PC-3 (cell line): ENCODE data around the gene PRKN. TPM values are rescaled to one million over a fixed set of nuclear protein-coding genes. Genes with fewer than 3 reads are reported as not detected.
A peak's percentile ranks its signal among the peaks of the same experiment; 100 is the strongest.

Source experiments
- ATAC-seq: fragments of 200-7000 bp; cut with Tn5 transposase; 2 replicates; pipeline ENCODE4 v1.9.1; 2020; ENCODE audit warnings: mild to moderate bottlenecking, moderate library complexity
- BruUV-seq: library from RNA; stranded (reverse); fragments of 400-500 nt; replicated peaks from 2 replicates; lab custom pipeline; 2021; lab: Mats Ljungman, UMichigan
- CTCF ChIA-PET: fragments of 300-600 bp; sonication (Branson Sonifier 250); formaldehyde crosslinking; loops from one replicate; lab custom pipeline; 2022; ENCODE audit warnings: antibody characterized with exemption; lab: Charles Lee
- POLR2A ChIA-PET: fragments of 300-600 bp; sonication (Branson Sonifier 250); formaldehyde crosslinking; loops from one replicate; lab custom pipeline; 2022; ENCODE audit warnings: antibody characterized with exemption; ENCODE audit not compliant: unreplicated experiment; lab: Charles Lee
- DNase-seq: peaks from one replicate; pipeline ENCODE4 v3.0.0-alpha.2; 2015
- H2AFZ ChIP-seq: fragments of 300-600 bp; sonication (generic); 2 replicates; pipeline ENCODE4 v1.6.0; 2016; ENCODE audit warnings: antibody characterized with exemption, low read length
- H3F3A ChIP-seq: fragments of 300-600 bp; sonication (generic); one replicate; pipeline ENCODE4 v1.6.0; 2017; ENCODE audit warnings: antibody characterized with exemption, low read length, control low read depth, mild to moderate bottlenecking; ENCODE audit not compliant: unreplicated experiment
- H3K27ac ChIP-seq: fragments of 300-600 bp; sonication (generic); 2 replicates; pipeline ENCODE4 v1.5.1; 2016; ENCODE audit warnings: mild to moderate bottlenecking, low read length
- H3K27me3 ChIP-seq: fragments of 300-600 bp; sonication (generic); 2 replicates; pipeline ENCODE4 v1.6.1; 2016; ENCODE audit warnings: low read length, mixed read lengths
- H3K36me3 ChIP-seq: fragments of 300-600 bp; sonication (generic); 2 replicates; pipeline ENCODE4 v1.6.1; 2016; ENCODE audit warnings: low read depth, mixed run types, low read length, mixed read lengths
- H3K4me1 ChIP-seq: fragments of 300-600 bp; sonication (generic); 2 replicates; pipeline ENCODE4 v1.5.1; 2016; ENCODE audit warnings: low read length; ENCODE audit not compliant: insufficient read depth
- H3K4me2 ChIP-seq: fragments of 300-600 bp; sonication (generic); 2 replicates; pipeline ENCODE4 v1.6.0; 2016; ENCODE audit warnings: low read length
- H3K4me3 ChIP-seq: fragments of 300-600 bp; sonication (generic); 2 replicates; pipeline ENCODE4 v1.5.1; 2016; ENCODE audit warnings: mild to moderate bottlenecking, low read length, mixed read lengths
- H3K79me2 ChIP-seq: fragments of 300-600 bp; sonication (generic); 2 replicates; pipeline ENCODE4 v1.6.1; 2017; ENCODE audit warnings: low read length, mixed read lengths
- H3K9ac ChIP-seq: fragments of 300-600 bp; sonication (generic); 2 replicates; pipeline ENCODE4 v1.6.0; 2016; ENCODE audit warnings: mild to moderate bottlenecking, low read length
- H3K9me2 ChIP-seq: fragments of 300-600 bp; sonication (generic); replicated peaks from 2 replicates; pipeline ENCODE4 v1.6.1; 2016; ENCODE audit warnings: mixed run types, low read length, mixed read lengths
- H3K9me3 ChIP-seq: fragments of 300-600 bp; sonication (generic); 2 replicates; pipeline ENCODE4 v1.6.1; 2016; ENCODE audit warnings: low read length, mixed read lengths
- H4K20me1 ChIP-seq: fragments of 300-600 bp; sonication (generic); 2 replicates; pipeline ENCODE4 v1.6.1; 2016; ENCODE audit warnings: low read length, mixed read lengths
- CTCF ChIP-seq: fragments of 300-600 bp; sonication (generic); conservative IDR thresholded peaks from 2 replicates; pipeline ENCODE4 v1.5.1; 2017; ENCODE audit warnings: antibody characterized with exemption, low read depth, mild to moderate bottlenecking, low read length
- EZH2 ChIP-seq: fragments of 300-600 bp; sonication (generic); IDR thresholded peaks from one replicate; pipeline ENCODE4 v1.6.1; 2017; ENCODE audit warnings: antibody characterized with exemption, mild to moderate bottlenecking, low read length; ENCODE audit not compliant: unreplicated experiment
- EZH2phosphoT487 ChIP-seq: fragments of 300-600 bp; sonication (generic); IDR thresholded peaks from 2 replicates; pipeline ENCODE4 v1.6.1; 2018; ENCODE audit warnings: mild to moderate bottlenecking, antibody characterized with exemption, low read length, borderline replicate concordance
- intact Hi-C: fragments of 100-400 bp; cut with micrococcal nuclease; formaldehyde crosslinking; loops from 2 replicates; pipeline ENCODE4 v1.9.0; 2023
- total RNA-seq: library from RNA; depleted of rRNA; stranded (reverse); fragments of >200 nt; gene quantifications from 2 replicates; pipeline ENCODE4 v1.2.3, GENCODE V29; 2014

The PRKN gene
- total RNA-seq, 1 experiment from 2014 or later = not detected

GRCh38 chr6:161644521-161644920 lies 1083.0 kb downstream of the PRKN start:
- DNase-seq = peak; percentile 7
- intact Hi-C loops = no loop called here
- H3K4me2 ChIP-seq = no peak overlapping the region
- no peak overlapping the region for H3K27ac ChIP-seq
- H3K4me3 ChIP-seq = no peak overlapping the region
- no peaks in the 10 kb centered on the region for H3K79me2 ChIP-seq
- no peak overlapping the region for H3K9ac ChIP-seq
- no peaks in the 10 kb centered on the region for H3K9me2 ChIP-seq
- H3F3A ChIP-seq = no peaks in the 10 kb centered on the region
- no peak overlapping the region for H2AFZ ChIP-seq
- ChIA-PET POLR2A (no interaction called here), CTCF (no interaction called here)
- H3K36me3 ChIP-seq = no peaks in the 10 kb centered on the region
- no peak for ATAC-seq
- no peaks in the 10 kb centered on the region for H3K9me3 ChIP-seq
- no peaks in the 10 kb centered on the region for H3K4me1 ChIP-seq
- peaks cover 21% of the 10 kb centered on the region for H3K27me3 ChIP-seq
- TF ChIP-seq EZH2 = no peak
- TF ChIP-seq CTCF = no peak
- no peak for TF ChIP-seq EZH2phosphoT487
- BruUV-seq = no TSS peak
- no peaks in the 10 kb centered on the region for H4K20me1 ChIP-seq

- no peak overlapping the region for H3K9ac ChIP-seq
- no TSS peak for BruUV-seq
- no peak overlapping the region for H2AFZ ChIP-seq
- H3K27me3 ChIP-seq = peaks cover 38% of the 10 kb centered on the region
- no peaks in the 10 kb centered on the region for H3K4me1 ChIP-seq
- CTCF ChIA-PET = no interaction called here
- no peaks in the 10 kb centered on the region for H3K36me3 ChIP-seq
- no peaks in the 10 kb centered on the region for H3K9me2 ChIP-seq
- no peak for ATAC-seq
- H4K20me1 ChIP-seq = no peaks in the 10 kb centered on the region
- H3K9me3 ChIP-seq = no peaks in the 10 kb centered on the region
- no peaks in the 10 kb centered on the region for H3K79me2 ChIP-seq
- intact Hi-C loops = no loop called here
- no peak overlapping the region for H3K4me3 ChIP-seq
- POLR2A ChIA-PET = no interaction called here
- no peak overlapping the region for H3K27ac ChIP-seq
- H3F3A ChIP-seq = no peaks in the 10 kb centered on the region
- no peak for DNase-seq
- TF ChIP-seq EZH2 (no peak), CTCF (no peak), EZH2phosphoT487 (no peak)
- no peak overlapping the region for H3K4me2 ChIP-seq
Observed at GRCh38 chr6:161641175-161641574, 1086.4 kb downstream of the PRKN start.

GRCh38 chr6:161639772-161640171 lies 1087.8 kb downstream of the PRKN start:
- BruUV-seq = no TSS peak
- Histone ChIP-seq H3K9ac (no peak overlapping the region), H3K27ac (no peak overlapping the region), H3K4me2 (no peak overlapping the region), H2AFZ (no peak overlapping the region), H3K4me1 (no peaks in the 10 kb centered on the region), H3K79me2 (no peaks in the 10 kb centered on the region), H3K9me2 (no peaks in the 10 kb centered on the region), H4K20me1 (no peaks in the 10 kb centered on the region), H3F3A (no peaks in the 10 kb centered on the region), H3K36me3 (no peaks in the 10 kb centered on the region), H3K9me3 (no peaks in the 10 kb centered on the region), H3K4me3 (no peak overlapping the region), H3K27me3 (peaks cover 52% of the 10 kb centered on the region)
- ATAC-seq (no peak), DNase-seq (no peak)
- ChIA-PET CTCF (no interaction called here), POLR2A (no interaction called here)
- intact Hi-C loops = no loop called here
- TF ChIP-seq CTCF (no peak), EZH2phosphoT487 (no peak), EZH2 (no peak)
